Measurements from ENCODE around the gene KL. TPM values are rescaled to one million over a fixed set of nuclear protein-coding genes. Genes with fewer than 3 reads are reported as not detected.

Gene KL
- total RNA-seq, 1 donor from 2014 or later: 3.6 TPM

- no peak overlapping the region for H3K4me3 Mint-ChIP-seq
- no peak for TF ChIP-seq CTCF (conservative IDR thresholded peaks at IDR 0.05)
- peaks cover 10% of the 10 kb centered on the region for H3K4me1 Mint-ChIP-seq (ENCODE audit: unreplicated experiment)
- peaks cover 6% of the 10 kb centered on the region for H3K9me3 Mint-ChIP-seq
- no peak for DNase-seq (ENCODE audit: extremely low spot score, unreplicated experiment)
- no peaks in the 10 kb centered on the region for H3K36me3 Mint-ChIP-seq
- H3K27me3 Mint-ChIP-seq: no peaks in the 10 kb centered on the region
- no peak overlapping the region for H3K27ac Mint-ChIP-seq
These were observed 18.8 kb downstream of the KL start for GRCh38 chr13:33034882-33035520.

GRCh38 chr13:33037673-33038072, 21.4 kb downstream of the KL start:
- TF ChIP-seq CTCF (conservative IDR thresholded peaks at IDR 0.05): no peak
- DNase-seq (ENCODE audit: extremely low spot score, unreplicated experiment): no peak
- H3K27ac Mint-ChIP-seq: no peak overlapping the region
- no peak overlapping the region for H3K4me3 Mint-ChIP-seq
- no peaks in the 10 kb centered on the region for H3K36me3 Mint-ChIP-seq
- peaks cover 10% of the 10 kb centered on the region for H3K4me1 Mint-ChIP-seq (ENCODE audit: unreplicated experiment)
- H3K9me3 Mint-ChIP-seq: peaks cover 4% of the 10 kb centered on the region
- no peaks in the 10 kb centered on the region for H3K27me3 Mint-ChIP-seq

- Mint-ChIP-seq H3K4me3 (no peak overlapping the region), H3K27ac (no peak overlapping the region), H3K27me3 (no peaks in the 10 kb centered on the region), H3K36me3 (no peaks in the 10 kb centered on the region), H3K9me3 (no peaks in the 10 kb centered on the region), H3K4me1 (ENCODE audit: unreplicated experiment) (peaks cover 5% of the 10 kb centered on the region)
- no peak for TF ChIP-seq CTCF (conservative IDR thresholded peaks at IDR 0.05)
- no peak for DNase-seq (ENCODE audit: extremely low spot score, unreplicated experiment)
These were observed 23.9 kb downstream of the KL start for GRCh38 chr13:33040090-33040489.

GRCh38 chr13:33045851-33046592, 29.8 kb downstream of the KL start:
- Mint-ChIP-seq H3K9me3 (no peaks in the 10 kb centered on the region), H3K4me1 (ENCODE audit: unreplicated experiment) (no peaks in the 10 kb centered on the region), H3K36me3 (no peaks in the 10 kb centered on the region), H3K27me3 (no peaks in the 10 kb centered on the region), H3K27ac (no peak overlapping the region), H3K4me3 (no peak overlapping the region)
- no peak for DNase-seq (ENCODE audit: extremely low spot score, unreplicated experiment)
- no peak for TF ChIP-seq CTCF (conservative IDR thresholded peaks at IDR 0.05)

- H3K27ac Mint-ChIP-seq: no peak overlapping the region
- H3K4me1 Mint-ChIP-seq (ENCODE audit: unreplicated experiment): peaks cover 4% of the 10 kb centered on the region
- no peaks in the 10 kb centered on the region for H3K36me3 Mint-ChIP-seq
- H3K9me3 Mint-ChIP-seq: no peaks in the 10 kb centered on the region
- no peak overlapping the region for H3K4me3 Mint-ChIP-seq
- DNase-seq (ENCODE audit: extremely low spot score, unreplicated experiment): no peak
- TF ChIP-seq CTCF (conservative IDR thresholded peaks at IDR 0.05): no peak
- no peaks in the 10 kb centered on the region for H3K27me3 Mint-ChIP-seq
These were observed 33.9 kb downstream of the KL start for GRCh38 chr13:33050161-33050560.
